NB4 (cell line): ENCODE results near the gene ANKS1A.

Experiments used
- CTCF ChIP-seq: IDR thresholded peaks from one replicate; pipeline ENCODE4 v1.5.1; 2012; ENCODE audit warnings: low read depth, low read length
- MAX ChIP-seq: IDR thresholded peaks from 2 replicates; pipeline ENCODE4 v1.6.1; 2011; ENCODE audit warnings: low read depth, low read length
- MYC ChIP-seq: IDR thresholded peaks from 2 replicates; pipeline ENCODE4 v1.6.1; 2011; ENCODE audit warnings: low read depth, low read length
- POLR2A ChIP-seq: IDR thresholded peaks from 2 replicates; pipeline ENCODE4 v1.6.1; 2011; ENCODE audit warnings: mild to moderate bottlenecking; ENCODE audit not compliant: insufficient read length; ENCODE audit errors: extremely low read depth

- TF ChIP-seq POLR2A (no peak), CTCF (no peak), MAX (no peak), MYC (no peak)
These were observed 153.2 kb downstream of the ANKS1A start for GRCh38 chr6:35042031-35042815.
